Activated CD8-positive, alpha-beta T cell treated with anti-CD3 and anti-CD28 coated beads, Interleukin-2, amount 10 ng/mL, durations not matched to agents 7 days and 5 days (primary cell): ENCODE measurements around the gene TALDO1. TPM values are rescaled to one million over a fixed set of nuclear protein-coding genes. Genes with fewer than 3 reads are reported as not detected.

Experiments
- ATAC-seq: fragments of 150-1000 bp; cut with Tn5 transposase; one replicate; pipeline ENCODE4 v1.10.0; 2021; ENCODE audit warnings: moderate library complexity
- CTCF ChIA-PET: fragments of 350-600 bp; sonication (Branson Sonifier 250); formaldehyde crosslinking; loops from one replicate; lab custom pipeline; 2021; ENCODE audit warnings: antibody characterized with exemption; lab: Charles Lee
- POLR2A ChIA-PET: fragments of 350-600 bp; sonication (Branson Sonifier 250); formaldehyde crosslinking; loops from one replicate; lab custom pipeline; 2021; ENCODE audit warnings: antibody characterized with exemption; lab: Charles Lee
- DNase-seq: peaks from one replicate; pipeline ENCODE4 v3.0.0-alpha.2; 2020
- H3K27ac Mint-ChIP-seq: one replicate; pipeline ENCODE4 v1.8.0; 2021; ENCODE audit warnings: mild to moderate bottlenecking, mixed read lengths
- H3K27me3 Mint-ChIP-seq: one replicate; pipeline ENCODE4 v1.8.0; 2021; ENCODE audit warnings: low read depth, mixed read lengths
- H3K36me3 Mint-ChIP-seq: one replicate; pipeline ENCODE4 v1.8.0; 2021; ENCODE audit warnings: low read depth, mixed read lengths
- H3K4me1 Mint-ChIP-seq: one replicate; pipeline ENCODE4 v1.8.0; 2021; ENCODE audit warnings: low read depth, mixed read lengths
- H3K4me3 Mint-ChIP-seq: one replicate; pipeline ENCODE4 v1.8.0; 2021; ENCODE audit warnings: mild to moderate bottlenecking, mixed read lengths
- H3K9me3 Mint-ChIP-seq: one replicate; pipeline ENCODE4 v1.8.0; 2022; ENCODE audit warnings: mixed read lengths; ENCODE audit not compliant: insufficient read depth
- total RNA-seq, 2 experiments: library from RNA; stranded (reverse); gene quantifications; one replicate each; pipeline ENCODE4 v1.2.3, GENCODE V29; 2021

Gene TALDO1
- total RNA-seq, 2 experiments from 2014 or later: 278 to 289 TPM

DNA sequence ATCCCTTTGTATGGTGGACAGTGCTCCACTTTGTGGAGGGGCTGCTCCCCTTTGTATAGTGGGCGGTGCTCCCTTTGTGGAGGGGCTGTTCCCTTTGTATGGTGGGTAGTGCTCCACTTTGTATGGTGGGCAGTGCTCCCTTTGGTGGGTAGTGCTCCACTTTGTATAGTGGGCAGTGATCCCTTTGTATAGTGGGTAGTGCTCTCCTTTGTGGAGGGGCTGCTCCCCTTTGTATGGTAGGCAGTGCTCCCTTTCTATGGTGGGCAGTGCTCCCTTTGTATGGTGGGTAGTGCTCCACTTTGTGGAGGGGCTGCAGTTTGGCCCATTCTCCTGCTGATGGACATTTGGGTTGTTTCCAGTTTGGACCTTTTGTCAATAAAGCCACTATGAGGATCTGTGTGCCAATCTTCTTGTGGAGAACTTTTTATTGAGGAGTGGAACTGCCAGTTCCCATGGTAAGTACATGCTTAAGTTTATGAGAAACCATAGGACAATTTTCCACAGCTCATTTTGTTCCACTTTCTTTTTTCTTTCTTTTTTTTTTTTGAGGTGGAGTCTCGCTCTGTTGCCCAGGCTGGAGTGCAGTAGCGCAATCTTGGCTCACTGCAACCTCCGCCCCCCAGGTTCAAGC is 4.6 kb upstream of the TALDO1 start:
- no peak overlapping the region for H3K27ac Mint-ChIP-seq
- ChIA-PET CTCF (interaction anchor here (1.3 kb wide), 1 partner anchor 18 kb away, joined by 5 read pairs; no protein-coding TSS in a partner anchor), POLR2A (no interaction called here)
- no peaks in the 10 kb centered on the region for H3K9me3 Mint-ChIP-seq
- H3K4me1 Mint-ChIP-seq: peaks cover 9% of the 10 kb centered on the region
- no peak overlapping the region for H3K4me3 Mint-ChIP-seq
- no peak for DNase-seq
- peaks cover 1% of the 10 kb centered on the region for H3K36me3 Mint-ChIP-seq
- H3K27me3 Mint-ChIP-seq: peaks cover 5% of the 10 kb centered on the region
- no peak for ATAC-seq

DNA sequence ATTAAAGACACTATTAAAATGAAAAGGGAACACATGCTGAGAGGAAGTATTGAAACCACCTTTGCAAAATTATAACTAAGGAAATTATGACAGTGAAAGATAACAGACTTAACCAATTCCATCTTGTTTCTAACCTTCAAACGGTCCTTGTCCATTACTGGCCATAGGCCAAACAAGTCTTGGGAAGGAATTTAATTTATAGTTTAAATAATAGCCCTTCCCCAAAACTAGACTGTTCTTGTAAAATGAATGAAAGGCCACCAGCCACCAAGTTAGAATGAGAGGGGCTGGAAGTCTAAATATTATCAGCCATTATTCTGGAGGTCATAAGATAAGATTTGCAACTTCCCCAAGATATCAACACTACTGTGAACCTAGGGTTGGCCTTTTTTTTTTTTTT is 1.8 kb upstream of the TALDO1 start:
- H3K27ac Mint-ChIP-seq: no peak overlapping the region
- DNase-seq (no peak), ATAC-seq (no peak)
- ChIA-PET CTCF (interaction anchor here (1.0 kb wide), 1 partner anchor 18 kb away, joined by 3 read pairs; no protein-coding TSS in a partner anchor), POLR2A (no interaction called here)
- H3K27me3 Mint-ChIP-seq: no peaks in the 10 kb centered on the region
- no peak overlapping the region for H3K4me3 Mint-ChIP-seq
- H3K9me3 Mint-ChIP-seq: no peaks in the 10 kb centered on the region
- peaks cover 8% of the 10 kb centered on the region for H3K36me3 Mint-ChIP-seq
- peaks cover 21% of the 10 kb centered on the region for H3K4me1 Mint-ChIP-seq

DNA sequence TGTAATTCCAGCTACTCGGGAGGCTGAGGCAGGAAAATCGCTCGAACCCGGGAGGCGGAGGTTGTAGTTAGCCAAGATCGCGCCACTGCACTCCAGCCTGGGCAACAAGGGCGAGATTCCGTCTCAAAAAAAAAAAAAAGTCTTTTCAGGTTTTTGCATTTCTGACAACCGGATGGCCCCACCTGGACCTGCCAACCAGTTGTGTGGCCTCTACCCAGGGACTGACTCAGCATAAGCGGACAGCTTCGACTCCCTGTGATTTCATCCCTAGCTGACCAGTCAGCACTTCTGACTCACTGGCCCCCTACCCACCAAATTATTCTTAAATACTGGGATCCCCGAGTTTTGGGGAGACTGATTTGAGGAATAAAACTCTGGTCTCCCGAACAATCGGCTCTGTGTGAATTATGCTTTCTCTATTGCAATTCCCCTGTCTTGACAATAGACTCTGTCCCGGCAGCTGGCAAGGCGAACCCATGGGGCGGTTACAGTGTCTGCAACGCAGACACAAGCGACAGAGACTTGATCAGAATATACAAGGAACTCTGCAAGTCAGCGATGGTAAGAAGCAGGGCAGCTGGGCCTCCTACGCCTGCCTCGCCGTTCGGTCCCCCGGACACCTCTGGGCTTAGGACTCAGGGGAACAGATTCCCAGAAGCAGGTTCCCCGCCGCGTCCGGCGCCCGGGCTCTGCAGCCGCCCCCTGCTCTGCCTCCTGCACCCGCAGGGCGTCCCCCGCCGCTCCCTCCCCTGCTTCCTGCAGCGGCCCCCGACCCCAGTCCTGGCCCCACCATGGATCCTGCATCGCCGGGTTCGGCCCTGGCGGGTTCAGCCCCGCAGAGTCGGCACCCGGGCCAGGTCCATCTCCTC is 741 bp upstream of the TALDO1 start:
- H3K27me3 Mint-ChIP-seq: no peaks in the 10 kb centered on the region
- peak overlapping the region; percentile 83 for H3K4me3 Mint-ChIP-seq
- peaks cover 8% of the 10 kb centered on the region for H3K36me3 Mint-ChIP-seq
- peaks cover 21% of the 10 kb centered on the region for H3K4me1 Mint-ChIP-seq
- ChIA-PET CTCF (interaction anchor here (0.8 to 2.3 kb wide), 3 partner anchors 18 to 49 kb away, joined by 3 to 12 read pairs (median 3); no protein-coding TSS in a partner anchor), POLR2A (interaction anchor here (1.0 to 1.6 kb wide), 3 partner anchors 9 to 31 kb away, joined by 3 to 4 read pairs (median 3); no protein-coding TSS in a partner anchor)
- DNase-seq (peak; percentile 67), ATAC-seq (peak; percentile 47)
- H3K27ac Mint-ChIP-seq: peak overlapping the region; percentile 79
- no peaks in the 10 kb centered on the region for H3K9me3 Mint-ChIP-seq

DNA sequence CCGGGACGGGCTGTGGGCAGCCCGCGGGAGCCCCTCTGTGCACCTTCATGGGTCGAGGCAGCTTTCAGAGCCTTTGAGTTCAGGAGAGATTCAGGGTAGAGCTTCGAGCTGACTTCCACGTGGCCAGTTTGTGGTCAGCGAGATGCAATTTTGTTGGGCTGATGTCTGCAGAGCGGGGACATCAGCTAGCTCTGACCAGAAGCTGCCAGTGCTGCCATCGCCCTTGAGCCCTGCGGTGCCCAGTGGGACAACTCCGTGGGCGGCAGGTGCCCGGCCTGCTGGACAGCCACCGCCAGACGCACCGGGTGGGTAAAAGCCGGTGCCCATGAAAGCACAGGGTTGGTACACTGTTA is 719 bp downstream of the TALDO1 start:
- Mint-ChIP-seq H3K4me1 (peaks cover 23% of the 10 kb centered on the region), H3K36me3 (peaks cover 17% of the 10 kb centered on the region), H3K27ac (peak overlapping the region; percentile 68), H3K27me3 (no peaks in the 10 kb centered on the region), H3K9me3 (no peaks in the 10 kb centered on the region), H3K4me3 (peak overlapping the region; percentile 83)
- ChIA-PET CTCF (interaction anchor here (0.9 to 2.3 kb wide), 12 partner anchors 10 to 212 kb away, joined by 3 to 12 read pairs (median 4); partner anchors contain the start of gene HRAS), POLR2A (interaction anchor here (0.6 to 1.6 kb wide), 11 partner anchors 11 to 1129 kb away, joined by 3 to 7 read pairs (median 3); no protein-coding TSS in a partner anchor)
- DNase-seq (peak; percentile 37), ATAC-seq (peak; percentile 3)

DNA sequence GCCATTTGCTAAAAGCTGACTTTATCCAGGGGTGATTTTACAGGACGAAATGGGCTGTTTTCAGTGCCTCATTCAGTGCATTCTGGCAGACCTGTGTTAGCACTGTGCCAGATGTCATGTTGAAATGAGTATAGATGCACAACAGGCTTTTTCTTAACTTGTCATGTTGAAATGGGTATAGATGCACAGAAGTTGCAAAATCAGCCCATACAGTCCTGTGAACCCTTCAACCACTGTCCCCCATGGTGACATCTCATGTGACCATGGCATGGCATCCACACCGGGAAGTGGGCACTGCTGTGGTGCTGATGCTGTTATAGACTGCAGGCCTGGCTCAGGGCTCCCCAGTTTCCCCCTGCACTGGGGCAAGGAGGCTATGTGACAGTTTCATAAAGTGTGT is 2.5 kb downstream of the TALDO1 start:
- Mint-ChIP-seq H3K36me3 (peaks cover 17% of the 10 kb centered on the region), H3K27me3 (no peaks in the 10 kb centered on the region), H3K4me1 (peaks cover 23% of the 10 kb centered on the region), H3K4me3 (peak overlapping the region; percentile 37), H3K27ac (peak overlapping the region; percentile 34), H3K9me3 (no peaks in the 10 kb centered on the region)
- POLR2A ChIA-PET: no interaction called here
- CTCF ChIA-PET: no interaction called here
- ATAC-seq (no peak), DNase-seq (no peak)

DNA sequence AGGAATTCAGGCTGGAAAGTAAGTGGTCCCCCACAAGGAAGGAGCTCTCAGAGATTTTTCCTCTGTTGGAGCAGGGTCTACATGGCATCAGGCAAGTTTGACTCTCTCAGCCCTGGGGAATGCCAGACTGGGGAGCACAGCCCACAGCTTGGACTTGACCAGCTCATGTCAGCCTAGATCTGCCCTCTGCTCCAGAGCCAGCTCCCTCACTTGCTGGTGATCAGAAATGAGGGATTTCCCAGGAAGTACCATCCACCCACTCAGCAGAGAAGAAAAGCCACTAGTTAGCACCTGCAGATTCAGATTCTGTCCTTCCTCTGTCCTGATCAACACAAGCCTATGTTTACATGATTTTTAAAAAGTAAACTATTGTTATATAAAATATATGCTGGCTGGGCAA is 13.0 kb downstream of the TALDO1 start:
- Mint-ChIP-seq H3K27ac (peak overlapping the region; percentile 46), H3K4me1 (peaks cover 2% of the 10 kb centered on the region), H3K4me3 (no peak overlapping the region), H3K9me3 (no peaks in the 10 kb centered on the region), H3K36me3 (peaks cover 57% of the 10 kb centered on the region), H3K27me3 (no peaks in the 10 kb centered on the region)
- no peak for DNase-seq
- POLR2A ChIA-PET: interaction anchor here (0.9 kb wide), 1 partner anchor 12 kb away, joined by 3 read pairs; no protein-coding TSS in a partner anchor
- CTCF ChIA-PET: interaction anchor here (1.4 kb wide), 1 partner anchor 12 kb away, joined by 4 read pairs; the partner anchor contains the start of gene TALDO1
- no peak for ATAC-seq

DNA sequence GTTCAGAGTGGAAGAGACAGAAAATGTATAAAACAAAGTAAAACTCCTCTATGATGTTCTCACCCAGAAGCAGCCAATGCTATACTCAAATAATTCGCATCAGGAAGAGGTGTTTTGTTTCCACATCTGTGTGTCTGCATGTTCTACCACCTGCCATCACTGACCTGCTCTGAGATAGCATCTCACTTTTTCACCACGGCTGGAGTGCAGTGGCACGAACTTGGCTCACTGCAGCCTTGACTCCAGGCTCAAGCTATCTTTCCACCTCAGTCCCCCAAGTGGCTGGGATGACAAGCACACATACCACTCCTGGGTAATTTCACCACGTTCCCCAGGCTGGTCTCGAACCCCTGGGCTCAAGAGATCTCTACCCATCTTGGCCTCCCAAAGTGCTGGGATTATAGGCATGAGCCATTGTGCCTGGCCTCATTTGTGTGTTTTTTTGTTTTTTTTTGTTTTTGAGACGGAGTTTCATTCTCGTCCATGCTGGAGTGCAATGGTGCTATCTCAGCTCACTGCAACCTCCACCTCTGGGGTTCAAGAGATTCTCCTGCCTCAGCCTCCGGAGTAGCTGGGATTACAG is 14.4 kb downstream of the TALDO1 start:
- H3K27me3 Mint-ChIP-seq: no peaks in the 10 kb centered on the region
- peak overlapping the region; percentile 20 for H3K27ac Mint-ChIP-seq
- H3K36me3 Mint-ChIP-seq: peaks cover 58% of the 10 kb centered on the region
- H3K9me3 Mint-ChIP-seq: no peaks in the 10 kb centered on the region
- ChIA-PET CTCF (interaction anchor here (1.3 kb wide), 1 partner anchor 14 kb away, joined by 3 read pairs; no protein-coding TSS in a partner anchor), POLR2A (interaction anchor here (0.5 kb wide), 1 partner anchor 34 kb away, joined by 3 read pairs; no protein-coding TSS in a partner anchor)
- no peak overlapping the region for H3K4me3 Mint-ChIP-seq
- DNase-seq (no peak), ATAC-seq (no peak)
- H3K4me1 Mint-ChIP-seq: peaks cover 2% of the 10 kb centered on the region

DNA sequence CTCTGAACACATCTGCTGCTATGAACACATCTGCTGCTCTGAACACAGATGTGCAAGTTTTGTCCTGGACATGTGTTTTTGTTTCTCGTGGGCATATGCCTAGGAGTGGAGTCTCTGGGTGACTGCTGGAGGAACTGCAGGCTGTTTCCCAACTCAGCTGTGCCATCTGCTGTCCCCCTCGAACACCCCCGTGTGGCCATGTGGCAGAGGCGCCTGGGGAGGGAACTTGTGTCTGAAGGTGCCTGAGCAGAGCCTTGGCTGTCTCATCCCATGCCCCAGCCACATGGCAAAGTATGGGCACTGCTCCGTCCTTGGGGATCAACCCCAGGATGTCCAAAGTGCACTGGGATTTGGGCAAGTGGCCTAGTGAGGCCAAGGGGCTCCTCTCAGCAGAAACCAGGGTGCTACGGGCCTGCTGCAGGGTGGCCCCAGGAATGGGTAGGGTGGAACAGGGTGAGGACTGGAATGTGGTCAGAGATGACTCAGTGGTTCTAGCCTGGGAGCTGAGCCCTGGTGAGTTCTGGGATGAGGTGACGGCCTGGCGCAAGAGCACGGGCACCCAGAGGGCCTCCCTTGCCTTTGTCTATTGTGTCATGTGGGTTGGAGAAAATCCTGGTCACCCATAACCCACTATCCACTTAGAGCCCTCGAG is 15.3 kb downstream of the TALDO1 start:
- H3K9me3 Mint-ChIP-seq: no peaks in the 10 kb centered on the region
- POLR2A ChIA-PET: no interaction called here
- H3K27me3 Mint-ChIP-seq: no peaks in the 10 kb centered on the region
- CTCF ChIA-PET: interaction anchor here (1.3 kb wide), 1 partner anchor 15 kb away, joined by 3 read pairs; no protein-coding TSS in a partner anchor
- no peak overlapping the region for H3K27ac Mint-ChIP-seq
- DNase-seq (peak; percentile 42), ATAC-seq (peak; percentile 40)
- H3K4me1 Mint-ChIP-seq: peaks cover 2% of the 10 kb centered on the region
- no peak overlapping the region for H3K4me3 Mint-ChIP-seq
- peaks cover 53% of the 10 kb centered on the region for H3K36me3 Mint-ChIP-seq

DNA sequence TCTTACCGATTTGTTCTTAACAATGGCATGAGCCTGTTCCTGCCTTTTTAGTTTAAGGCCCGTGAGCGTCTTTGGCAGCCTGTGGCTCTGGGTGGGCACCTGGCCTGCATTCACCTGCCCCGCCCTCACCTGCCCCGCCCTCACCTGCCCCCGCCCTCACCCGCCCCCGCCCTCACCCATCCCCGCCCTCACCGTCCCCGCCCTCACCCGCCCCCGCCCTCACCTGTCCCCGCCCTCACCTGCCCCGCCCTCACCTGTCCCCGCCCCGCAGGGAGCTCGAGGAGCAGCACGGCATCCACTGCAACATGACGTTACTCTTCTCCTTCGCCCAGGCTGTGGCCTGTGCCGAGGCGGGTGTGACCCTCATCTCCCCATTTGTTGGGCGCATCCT is 15.8 kb downstream of the TALDO1 start:
- H3K27me3 Mint-ChIP-seq: no peaks in the 10 kb centered on the region
- CTCF ChIA-PET: interaction anchor here (0.9 kb wide), 1 partner anchor 15 kb away, joined by 3 read pairs; no protein-coding TSS in a partner anchor
- peaks cover 50% of the 10 kb centered on the region for H3K36me3 Mint-ChIP-seq
- H3K4me1 Mint-ChIP-seq: peaks cover 2% of the 10 kb centered on the region
- H3K27ac Mint-ChIP-seq: no peak overlapping the region
- no peaks in the 10 kb centered on the region for H3K9me3 Mint-ChIP-seq
- ATAC-seq (no peak), DNase-seq (no peak)
- POLR2A ChIA-PET: no interaction called here
- H3K4me3 Mint-ChIP-seq: no peak overlapping the region

DNA sequence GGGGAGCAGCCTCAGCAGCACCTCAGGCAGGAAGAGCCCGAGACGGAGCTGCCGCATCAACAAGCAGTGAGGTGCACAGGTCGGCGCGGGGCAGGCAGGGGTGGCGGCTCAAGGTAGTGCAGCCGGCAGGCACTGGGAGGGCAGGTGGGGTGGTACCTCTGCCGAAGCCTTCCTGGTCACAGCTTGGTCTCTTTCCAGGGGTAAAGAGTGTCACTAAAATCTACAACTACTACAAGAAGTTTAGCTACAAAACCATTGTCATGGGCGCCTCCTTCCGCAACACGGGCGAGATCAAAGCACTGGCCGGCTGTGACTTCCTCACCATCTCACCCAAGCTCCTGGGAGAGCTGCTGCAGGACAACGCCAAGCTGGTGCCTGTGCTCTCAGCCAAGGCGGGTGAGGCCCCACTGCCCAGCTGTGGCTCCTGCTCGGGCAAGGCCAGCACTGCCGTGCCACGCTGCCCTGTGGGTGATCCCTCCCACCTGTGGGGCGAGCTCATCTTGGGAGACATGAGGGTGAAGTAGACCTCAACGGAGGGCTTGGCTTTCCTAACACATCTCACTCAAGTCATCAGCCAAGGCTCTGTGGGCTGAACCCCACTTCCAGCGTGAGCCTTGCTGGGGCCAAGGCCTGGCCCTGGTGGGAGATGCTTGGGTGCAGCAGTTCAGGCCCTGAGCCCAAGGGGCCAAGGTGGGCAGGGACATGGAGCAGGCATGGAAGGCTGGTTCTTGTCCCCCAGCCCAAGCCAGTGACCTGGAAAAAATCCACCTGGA is 16.5 kb downstream of the TALDO1 start:
- CTCF ChIA-PET: interaction anchor here (0.9 kb wide), 1 partner anchor 15 kb away, joined by 3 read pairs; no protein-coding TSS in a partner anchor
- Mint-ChIP-seq H3K27ac (no peak overlapping the region), H3K4me1 (peaks cover 2% of the 10 kb centered on the region), H3K4me3 (no peak overlapping the region), H3K27me3 (no peaks in the 10 kb centered on the region), H3K9me3 (no peaks in the 10 kb centered on the region), H3K36me3 (peaks cover 48% of the 10 kb centered on the region)
- DNase-seq (no peak), ATAC-seq (no peak)
- POLR2A ChIA-PET: no interaction called here
